ENCODE results near the gene FHIP1B. TPM values are rescaled to one million over a fixed set of nuclear protein-coding genes. Genes with fewer than 3 reads are reported as not detected.

The FHIP1B gene
- total RNA-seq, 1 experiment from 2014 or later = 32.1 TPM

DNA sequence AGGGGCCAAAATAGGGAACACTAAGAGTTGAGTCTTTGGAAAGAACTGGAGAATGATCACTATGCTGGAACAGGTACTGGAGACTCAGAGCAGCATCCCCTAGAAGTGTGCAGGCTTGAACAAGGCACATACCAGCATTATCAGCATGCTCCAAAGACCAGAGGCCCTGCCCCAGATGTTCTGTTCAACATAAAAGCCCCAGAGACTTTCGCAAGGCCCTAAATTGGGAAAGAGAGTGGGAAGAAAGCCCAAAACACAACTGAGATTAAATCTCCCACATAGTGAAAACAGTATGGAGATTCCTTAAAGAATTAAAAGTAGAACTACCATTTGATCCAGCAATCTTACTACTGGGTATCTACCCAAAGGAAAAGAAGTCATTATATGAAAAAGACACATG lies 13.8 kb upstream of the FHIP1B start:
- H3K36me3 ChIP-seq (ENCODE audit: control insufficient read depth in 1 of 2, insufficient read depth in 2 of 2, low read length in 2 of 2) = no peaks in the 10 kb centered on the region
- no peak overlapping the region for H3K9ac ChIP-seq (ENCODE audit: low read length)
- intact Hi-C loops (cut with micrococcal nuclease) = no loop called here
- TF ChIP-seq POLR2AphosphoS5 (IDR thresholded peaks at IDR 0.05; ENCODE audit: low read depth, low read length) = no peak
- H3K27me3 ChIP-seq (ENCODE audit: insufficient read depth, low read length) = no peaks in the 10 kb centered on the region
- ChIA-PET POLR2A (no interaction called here), CTCF (no interaction called here), RAD21 (ENCODE audit: low non-redundant PET in 1 of 2, low total read pairs in 2 of 2, uncharacterized antibody in 2 of 2, unreplicated experiment in 2 of 2) (no interaction called here)
- no peak overlapping the region for H3K27ac ChIP-seq (ENCODE audit: low read depth, low read length)
- H3K79me2 ChIP-seq (ENCODE audit: insufficient read depth, low read length) = no peaks in the 10 kb centered on the region
- H4K20me1 ChIP-seq (ENCODE audit: insufficient read depth) = no peaks in the 10 kb centered on the region
- no peak overlapping the region for H3K4me3 ChIP-seq (replicated peaks in 1 of 2; ENCODE audit: low read depth in 1 of 2, low read length in 2 of 2)
- ATAC-seq = no peak
- no peaks in the 10 kb centered on the region for H3K9me2 ChIP-seq (ENCODE audit: insufficient read depth)
- H2AFZ ChIP-seq (ENCODE audit: low read depth, low read length, poor library complexity, severe bottlenecking) = no peak overlapping the region
- H3K9me3 ChIP-seq (ENCODE audit: control insufficient read depth in 1 of 2, insufficient read depth in 1 of 2, low read depth in 1 of 2, low read length in 2 of 2) = no peaks in the 10 kb centered on the region
- no peak overlapping the region for H3K4me2 ChIP-seq (ENCODE audit: low read length)
- peaks cover 0 to 9% of the 10 kb centered on the region in 2 experiments; a peak in 2 of 4 replicates for H3K4me1 ChIP-seq (ENCODE audit: control insufficient read depth in 1 of 2, insufficient read depth in 2 of 2, low read length in 2 of 2)
- no TSS peak for BruUV-seq (replicated peaks)
- DNase-seq (ENCODE audit: low read depth, low spot score) = no peak

DNA sequence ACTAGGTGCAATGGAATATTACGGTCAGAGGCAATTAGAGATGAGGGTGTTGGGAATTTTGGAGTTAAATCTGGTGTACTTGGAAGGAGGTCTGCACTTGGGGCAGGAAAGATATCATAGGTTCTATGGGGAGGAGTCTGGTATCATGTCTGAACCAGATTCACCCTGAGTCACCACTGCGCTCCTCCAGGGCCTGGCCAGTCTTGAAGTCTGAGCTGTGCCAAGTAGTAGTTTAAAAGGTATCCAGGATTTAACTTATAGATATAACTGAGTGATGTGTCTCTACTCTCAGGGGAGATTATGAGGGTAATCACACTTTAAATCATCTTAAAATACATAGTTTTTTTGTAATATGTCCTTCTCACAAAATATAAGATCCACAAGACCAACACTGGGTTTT lies 11.1 kb upstream of the FHIP1B start:
- Histone ChIP-seq H2AFZ (ENCODE audit: low read depth, low read length, poor library complexity, severe bottlenecking) (no peak overlapping the region), H3K9ac (ENCODE audit: low read length) (no peak overlapping the region), H3K79me2 (ENCODE audit: insufficient read depth, low read length) (no peaks in the 10 kb centered on the region), H3K4me3 (replicated peaks in 1 of 2; ENCODE audit: low read depth in 1 of 2, low read length in 2 of 2) (no peak overlapping the region), H3K27ac (ENCODE audit: low read depth, low read length) (no peak overlapping the region), H3K4me1 (ENCODE audit: control insufficient read depth in 1 of 2, insufficient read depth in 2 of 2, low read length in 2 of 2) (peaks cover 0 to 9% of the 10 kb centered on the region in 2 experiments; a peak in 2 of 4 replicates), H3K9me3 (ENCODE audit: control insufficient read depth in 1 of 2, insufficient read depth in 1 of 2, low read depth in 1 of 2, low read length in 2 of 2) (no peaks in the 10 kb centered on the region), H4K20me1 (ENCODE audit: insufficient read depth) (no peaks in the 10 kb centered on the region), H3K4me2 (ENCODE audit: low read length) (no peak overlapping the region), H3K27me3 (ENCODE audit: insufficient read depth, low read length) (no peaks in the 10 kb centered on the region), H3K9me2 (ENCODE audit: insufficient read depth) (no peaks in the 10 kb centered on the region), H3K36me3 (ENCODE audit: control insufficient read depth in 1 of 2, insufficient read depth in 2 of 2, low read length in 2 of 2) (no peaks in the 10 kb centered on the region)
- no peak for DNase-seq (ENCODE audit: low read depth, low spot score)
- POLR2A ChIA-PET = no interaction called here
- CTCF ChIA-PET = no interaction called here
- no TSS peak for BruUV-seq (replicated peaks)
- RAD21 ChIA-PET (ENCODE audit: low non-redundant PET in 1 of 2, low total read pairs in 2 of 2, uncharacterized antibody in 2 of 2, unreplicated experiment in 2 of 2) = no interaction called here
- ATAC-seq = no peak
- intact Hi-C loops (cut with micrococcal nuclease) = no loop called here
- TF ChIP-seq, protein P1, sequence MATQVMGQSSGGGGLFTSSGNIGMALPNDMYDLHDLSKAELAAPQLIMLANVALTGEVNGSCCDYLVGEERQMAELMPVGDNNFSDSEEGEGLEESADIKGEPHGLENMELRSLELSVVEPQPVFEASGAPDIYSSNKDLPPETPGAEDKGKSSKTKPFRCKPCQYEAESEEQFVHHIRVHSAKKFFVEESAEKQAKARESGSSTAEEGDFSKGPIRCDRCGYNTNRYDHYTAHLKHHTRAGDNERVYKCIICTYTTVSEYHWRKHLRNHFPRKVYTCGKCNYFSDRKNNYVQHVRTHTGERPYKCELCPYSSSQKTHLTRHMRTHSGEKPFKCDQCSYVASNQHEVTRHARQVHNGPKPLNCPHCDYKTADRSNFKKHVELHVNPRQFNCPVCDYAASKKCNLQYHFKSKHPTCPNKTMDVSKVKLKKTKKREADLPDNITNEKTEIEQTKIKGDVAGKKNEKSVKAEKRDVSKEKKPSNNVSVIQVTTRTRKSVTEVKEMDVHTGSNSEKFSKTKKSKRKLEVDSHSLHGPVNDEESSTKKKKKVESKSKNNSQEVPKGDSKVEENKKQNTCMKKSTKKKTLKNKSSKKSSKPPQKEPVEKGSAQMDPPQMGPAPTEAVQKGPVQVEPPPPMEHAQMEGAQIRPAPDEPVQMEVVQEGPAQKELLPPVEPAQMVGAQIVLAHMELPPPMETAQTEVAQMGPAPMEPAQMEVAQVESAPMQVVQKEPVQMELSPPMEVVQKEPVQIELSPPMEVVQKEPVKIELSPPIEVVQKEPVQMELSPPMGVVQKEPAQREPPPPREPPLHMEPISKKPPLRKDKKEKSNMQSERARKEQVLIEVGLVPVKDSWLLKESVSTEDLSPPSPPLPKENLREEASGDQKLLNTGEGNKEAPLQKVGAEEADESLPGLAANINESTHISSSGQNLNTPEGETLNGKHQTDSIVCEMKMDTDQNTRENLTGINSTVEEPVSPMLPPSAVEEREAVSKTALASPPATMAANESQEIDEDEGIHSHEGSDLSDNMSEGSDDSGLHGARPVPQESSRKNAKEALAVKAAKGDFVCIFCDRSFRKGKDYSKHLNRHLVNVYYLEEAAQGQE (IDR thresholded peaks at IDR 0.05; ENCODE audit: low read depth) = no peak
- TF ChIP-seq TCF7L2 (IDR thresholded peaks at IDR 0.05; ENCODE audit: borderline replicate concordance, extremely low read depth, insufficient read depth, insufficient read length) (no peak), EZH2 (IDR thresholded peaks at IDR 0.05) (no peak), ELF1 (IDR thresholded peaks at IDR 0.05; ENCODE audit: borderline replicate concordance, low read depth) (no peak), RAD21 (IDR thresholded peaks at IDR 0.05; ENCODE audit: low read depth) (no peak), ZNF274 (IDR thresholded peaks at IDR 0.05; ENCODE audit: low read depth, low read length) (no peak), ZFX (IDR thresholded peaks at IDR 0.05) (no peak), CBX3 (IDR thresholded peaks at IDR 0.05; ENCODE audit: low read depth) (no peak), EGR1 (IDR thresholded peaks at IDR 0.05; ENCODE audit: low read depth) (no peak), YY1 (IDR thresholded peaks at IDR 0.05; ENCODE audit: extremely low read depth, insufficient replicate concordance, low read depth, low read length) (no peak), POLR2A (IDR thresholded peaks at IDR 0.05; ENCODE audit: borderline replicate concordance, extremely low read depth, insufficient read depth, insufficient read length) (no peak), SP1 (IDR thresholded peaks at IDR 0.05; ENCODE audit: low read depth) (no peak), SIN3A (IDR thresholded peaks at IDR 0.05; ENCODE audit: low read depth) (no peak), FOSL1 (IDR thresholded peaks at IDR 0.05; ENCODE audit: low read depth) (no peak)
- TF ChIP-seq, protein P2, sequence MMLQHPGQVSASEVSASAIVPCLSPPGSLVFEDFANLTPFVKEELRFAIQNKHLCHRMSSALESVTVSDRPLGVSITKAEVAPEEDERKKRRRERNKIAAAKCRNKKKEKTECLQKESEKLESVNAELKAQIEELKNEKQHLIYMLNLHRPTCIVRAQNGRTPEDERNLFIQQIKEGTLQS (IDR thresholded peaks at IDR 0.05) = no peak
- TF ChIP-seq, protein P3, sequence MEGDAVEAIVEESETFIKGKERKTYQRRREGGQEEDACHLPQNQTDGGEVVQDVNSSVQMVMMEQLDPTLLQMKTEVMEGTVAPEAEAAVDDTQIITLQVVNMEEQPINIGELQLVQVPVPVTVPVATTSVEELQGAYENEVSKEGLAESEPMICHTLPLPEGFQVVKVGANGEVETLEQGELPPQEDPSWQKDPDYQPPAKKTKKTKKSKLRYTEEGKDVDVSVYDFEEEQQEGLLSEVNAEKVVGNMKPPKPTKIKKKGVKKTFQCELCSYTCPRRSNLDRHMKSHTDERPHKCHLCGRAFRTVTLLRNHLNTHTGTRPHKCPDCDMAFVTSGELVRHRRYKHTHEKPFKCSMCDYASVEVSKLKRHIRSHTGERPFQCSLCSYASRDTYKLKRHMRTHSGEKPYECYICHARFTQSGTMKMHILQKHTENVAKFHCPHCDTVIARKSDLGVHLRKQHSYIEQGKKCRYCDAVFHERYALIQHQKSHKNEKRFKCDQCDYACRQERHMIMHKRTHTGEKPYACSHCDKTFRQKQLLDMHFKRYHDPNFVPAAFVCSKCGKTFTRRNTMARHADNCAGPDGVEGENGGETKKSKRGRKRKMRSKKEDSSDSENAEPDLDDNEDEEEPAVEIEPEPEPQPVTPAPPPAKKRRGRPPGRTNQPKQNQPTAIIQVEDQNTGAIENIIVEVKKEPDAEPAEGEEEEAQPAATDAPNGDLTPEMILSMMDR (IDR thresholded peaks at IDR 0.05 in 2 of 3, conservative IDR thresholded peaks at IDR 0.05 in 1 of 3; ENCODE audit: borderline replicate concordance in 1 of 3, insufficient read depth in 1 of 3, low read depth in 2 of 3, low read length in 2 of 3) = no peak
- TF ChIP-seq, protein P4, sequence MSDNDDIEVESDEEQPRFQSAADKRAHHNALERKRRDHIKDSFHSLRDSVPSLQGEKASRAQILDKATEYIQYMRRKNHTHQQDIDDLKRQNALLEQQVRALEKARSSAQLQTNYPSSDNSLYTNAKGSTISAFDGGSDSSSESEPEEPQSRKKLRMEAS (IDR thresholded peaks at IDR 0.05) = no peak

Data from HCT116 (cell line).